Heart left ventricle (tissue), 13 donors: Measurements from ENCODE around the gene SPDYE8.
"Not testable (repeated sequence)": the region's sequence is repeated elsewhere in the genome, so short reads cannot be mapped to it uniquely, and the experiment has no call there.

Experiments
- CTCF ChIP-seq, 12 donors: fragments of 200-600 bp; sonication (generic) in 4 of 12; IDR thresholded peaks; one replicate each; pipeline versions ENCODE4 v1.5.0 to v1.8.0; 2018 to 2022; ENCODE audit warnings: antibody characterized with exemption in 12 of 12, mild to moderate bottlenecking in 5 of 12
- POLR2A ChIP-seq, 2 donors: fragments of 450-650 bp; IDR thresholded peaks; one replicate each; pipeline ENCODE4 v1.6.1; 2017; ENCODE audit warnings: antibody characterized with exemption in 2 of 2, mild to moderate bottlenecking in 2 of 2, moderate library complexity in 2 of 2
- donor health status: ischemic (EF 13 %, LVEDD 7.1; RV severe dilation, severe dysfunction).
- donor health status: DM: no; HTN: yes; CAD: no.
- donor health status: DM: no; HTN: no; CAD: no.
- donor health status: ischemic (EF 25% LVEDD 6.9; RV normal size, moderate dysfunction).
- donor health status: ischemic (EF 25% LVEDD 5.7; RV mildly dilated, moderate dysfunction).
- donor health status: ischemic (EF 35%, LVEDD 5.7; RV mildly dilated, moderate dysfunction).
- donor health status: nonischemic (EF 11% LVEDD 7.7; RV severe dilation, severe dysfunction).
- donor health status: DM: yes; HTN: yes; CAD: no.
- donor health status: PGD.
- donor health status: ischemic (EF 29% LVEDD 5.4; RV normal size, mild dysfunction).
- donor health status: nonischemic (EF 23%, LVEDD 6.1; RV moderate dilation, normal function).

GRCh38 chr7:73005356-73005692, 24.2 kb downstream of the SPDYE8 start:
- TF ChIP-seq CTCF, POLR2A (IDR thresholded peaks at IDR 0.05): not testable (repeated sequence)
